GM21390 (cell line): Measurements from ENCODE around the gene SRSF4.

Experiments
- ATAC-seq: cut with Tn5 transposase; IDR thresholded peaks from one replicate; pipeline ENCODE4 v1.9.1; 2021; ENCODE audit not compliant: unreplicated experiment

Gene SRSF4

DNA sequence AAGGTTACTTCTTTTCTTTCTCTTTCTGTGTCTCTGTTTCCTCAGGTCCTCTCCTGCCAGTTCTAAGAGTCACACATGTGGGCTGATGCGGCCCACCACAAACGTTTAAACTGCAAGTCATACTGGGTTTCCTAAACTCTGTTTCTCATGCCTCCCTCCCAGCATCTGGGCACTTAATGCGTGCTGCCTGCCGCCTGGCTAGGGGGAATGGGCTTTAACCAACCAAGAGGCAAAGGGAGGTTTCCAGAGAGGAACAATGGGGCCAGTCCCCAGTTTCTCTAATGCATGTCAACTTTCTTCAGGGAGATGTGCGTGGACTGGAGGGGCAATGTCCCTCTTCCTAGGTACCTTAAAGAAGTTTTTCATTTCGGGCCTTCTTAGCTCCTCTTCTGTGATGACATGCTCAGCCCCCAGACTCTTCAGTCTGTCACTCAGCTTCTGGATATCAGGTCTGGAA is 19.9 kb upstream of the SRSF4 start:
- no peak for ATAC-seq

DNA sequence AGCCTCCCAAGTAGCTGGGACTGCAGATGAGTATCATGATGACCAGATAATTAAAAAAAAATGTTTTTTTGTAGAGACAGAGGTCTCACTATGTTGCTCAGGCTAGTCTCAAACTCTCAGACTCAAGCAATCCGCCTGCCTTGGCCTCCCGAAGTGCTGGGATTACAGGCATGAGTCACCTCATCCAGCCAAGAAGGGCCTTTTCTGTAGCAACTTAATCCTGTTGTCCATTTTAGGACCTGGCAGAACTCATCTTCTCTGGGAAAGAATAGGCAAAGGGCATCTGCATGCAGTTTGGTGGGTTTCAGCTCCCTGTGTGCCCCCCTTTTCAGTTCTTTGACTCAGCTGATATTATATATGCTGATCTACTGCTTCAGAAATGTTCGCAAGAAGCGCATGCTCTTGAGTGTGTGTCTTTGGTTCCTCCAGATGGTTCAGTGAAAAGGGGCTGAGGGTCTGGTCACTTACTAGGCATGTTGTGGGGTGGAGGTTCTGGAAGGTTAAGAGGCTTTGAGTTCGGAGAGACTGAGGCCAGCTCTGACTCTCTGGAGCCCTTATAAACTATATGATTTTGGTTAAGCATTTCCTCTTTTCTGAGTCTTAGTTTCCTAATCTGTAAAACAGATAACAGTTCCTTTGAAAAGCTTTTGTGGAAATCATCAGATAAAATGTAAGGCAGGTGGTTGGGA is 19.4 kb upstream of the SRSF4 start:
- no peak for ATAC-seq

DNA sequence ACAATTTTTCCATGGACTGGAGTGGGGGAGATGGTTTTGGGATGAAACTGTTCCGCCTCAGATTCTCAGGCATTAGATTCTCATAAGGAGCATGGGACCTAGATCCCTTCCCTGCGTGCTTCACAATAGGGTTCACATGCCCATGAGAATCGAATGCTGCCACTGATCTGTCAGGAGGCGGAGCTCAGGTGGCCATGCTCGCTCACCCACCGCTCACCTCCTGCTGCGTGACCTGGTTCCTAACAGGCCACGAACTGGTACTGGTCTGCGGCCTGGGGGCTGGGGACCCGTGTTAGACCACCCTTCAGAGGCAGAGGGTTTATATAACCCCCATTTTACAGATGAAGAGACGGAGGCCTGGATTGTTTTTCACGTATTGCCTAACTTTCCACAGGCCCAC is 16.3 kb upstream of the SRSF4 start:
- ATAC-seq, result no peak

DNA sequence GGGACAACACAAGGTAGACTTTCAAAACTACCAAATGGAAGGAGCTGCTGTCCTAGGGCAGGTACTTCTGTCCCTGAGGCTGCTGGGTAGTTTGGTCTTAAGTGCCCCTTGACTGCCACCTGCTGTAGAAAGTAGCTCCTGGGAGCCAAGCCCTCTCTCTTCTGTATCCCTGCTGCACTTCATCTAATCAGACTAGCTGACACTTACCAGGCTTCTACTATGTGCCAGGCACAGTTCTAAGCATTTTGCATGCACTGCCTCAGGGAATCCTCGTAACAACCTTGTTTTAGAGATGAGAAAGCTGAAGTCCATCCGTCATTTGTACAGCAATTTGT is 15.9 kb upstream of the SRSF4 start:
- ATAC-seq, result no peak

DNA sequence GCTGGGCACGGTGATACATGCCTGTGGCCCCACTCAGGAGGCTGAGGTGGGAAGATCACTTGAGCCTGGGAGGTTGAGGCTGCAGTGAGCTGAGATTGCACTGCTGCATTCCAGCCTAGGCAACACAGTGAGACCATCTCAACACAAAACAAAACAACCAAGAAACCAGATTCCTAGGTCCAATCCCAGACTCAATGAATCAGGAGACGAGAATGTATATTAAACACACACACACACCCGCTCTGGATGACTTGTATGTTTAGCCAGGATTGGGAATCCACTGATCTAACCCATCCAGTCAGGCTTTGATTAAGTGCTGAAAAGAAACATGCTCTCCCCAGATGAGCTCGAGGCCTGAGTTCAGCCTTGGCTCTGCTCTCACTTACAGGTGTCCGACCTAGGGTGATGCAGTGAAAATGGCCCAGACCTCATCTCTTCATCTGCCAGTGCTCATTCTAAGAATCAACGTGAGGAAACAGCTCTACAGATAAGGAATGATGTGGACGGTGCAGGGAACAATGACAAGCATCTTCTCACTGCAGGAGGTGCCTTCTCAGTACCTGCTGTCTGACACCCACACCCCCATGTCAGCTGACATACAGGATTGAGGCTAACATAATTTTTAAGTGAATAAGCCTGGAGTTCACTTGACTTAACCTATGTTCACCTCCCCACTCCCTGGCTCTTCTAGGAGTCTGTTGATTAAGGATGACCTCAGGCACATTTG is 15.3 kb upstream of the SRSF4 start:
- ATAC-seq, result no peak

DNA sequence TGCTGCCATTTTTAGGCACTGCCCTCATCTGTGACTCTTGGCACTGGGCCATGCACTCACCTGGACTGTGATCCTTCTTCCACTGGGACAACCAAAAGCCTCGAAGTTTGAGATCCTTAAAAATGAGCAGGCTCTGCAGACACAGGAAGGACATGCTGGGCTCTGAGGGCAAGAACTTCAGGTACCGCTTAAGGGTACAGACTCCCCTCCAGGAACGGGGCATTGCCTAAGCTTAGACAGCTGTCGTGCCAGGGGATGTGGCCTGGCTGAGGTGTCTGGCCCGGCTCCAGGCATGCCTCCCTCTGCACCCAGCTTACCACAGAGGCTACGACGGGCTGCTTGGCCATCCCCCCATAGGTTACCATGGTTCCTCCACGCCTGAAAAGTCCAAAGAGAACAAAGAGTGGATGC is 14.2 kb upstream of the SRSF4 start:
- ATAC-seq, result no peak

DNA sequence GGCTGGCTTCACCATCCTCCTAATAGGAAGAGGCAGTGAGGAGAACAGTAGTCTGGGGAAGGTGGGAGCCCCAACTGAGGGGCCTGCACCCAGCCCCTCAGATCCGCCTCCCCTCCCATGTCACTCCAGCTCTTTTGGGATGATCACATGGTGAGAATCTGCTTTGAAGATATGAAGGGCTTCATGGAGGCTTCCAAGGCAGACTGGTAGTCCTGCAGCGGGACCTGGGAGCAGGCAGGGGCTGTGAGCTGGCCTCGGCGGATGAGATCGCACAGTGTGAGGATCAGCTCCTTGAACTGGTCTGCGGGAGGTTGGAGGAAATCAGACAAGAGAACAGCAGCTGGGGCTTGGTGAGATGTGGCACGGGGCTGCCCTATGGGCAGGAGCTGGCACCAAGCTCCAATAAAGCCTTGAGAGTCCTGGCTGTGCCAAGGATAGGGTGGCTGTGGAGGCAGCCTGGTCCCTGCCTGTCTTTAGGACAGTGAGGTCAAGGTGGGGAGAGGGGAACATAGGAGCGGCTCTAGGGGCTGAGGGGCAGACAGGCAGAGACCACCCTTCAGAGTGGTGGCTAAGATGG is 12.3 kb upstream of the SRSF4 start:
- ATAC-seq, result no peak

DNA sequence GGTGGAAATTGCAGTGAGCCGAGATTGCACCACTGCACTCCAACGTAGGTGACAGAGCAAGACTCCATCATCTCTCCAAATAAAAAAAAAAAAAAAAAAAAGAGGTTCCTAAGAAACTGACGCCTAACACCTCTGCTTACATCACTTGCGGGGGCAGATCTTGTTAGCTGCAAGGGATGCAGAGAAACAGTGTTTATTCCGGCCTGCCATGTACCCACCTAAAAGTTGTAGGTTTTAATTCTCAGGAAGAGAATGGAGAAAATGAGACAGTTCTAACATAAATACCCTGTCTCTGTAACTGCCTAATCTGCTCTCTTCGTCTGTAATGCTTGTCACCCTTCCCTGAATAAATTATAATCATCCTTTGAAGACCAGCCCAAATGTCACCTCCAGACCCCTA is 9.0 kb upstream of the SRSF4 start:
- ATAC-seq, result no peak

DNA sequence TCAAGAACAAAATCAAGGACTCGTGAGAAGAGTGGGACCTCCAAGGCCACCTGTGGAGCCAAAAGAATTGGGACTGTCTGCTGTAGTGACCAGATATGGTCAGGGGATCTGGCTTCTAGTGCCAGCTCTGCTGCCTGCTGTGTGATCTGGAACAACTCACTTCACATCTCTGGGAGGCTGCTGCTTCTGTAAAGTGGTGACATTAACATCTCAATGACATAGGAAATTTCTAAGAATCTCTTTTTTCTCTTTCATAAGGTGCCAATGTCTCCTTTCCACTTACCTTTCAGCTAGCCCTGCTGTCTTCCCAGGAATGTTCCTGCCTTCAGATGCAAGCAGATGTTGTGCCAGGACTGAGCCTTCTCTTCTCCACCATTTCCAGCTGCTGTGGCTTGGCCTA is 5.0 kb upstream of the SRSF4 start:
- ATAC-seq, result no peak

DNA sequence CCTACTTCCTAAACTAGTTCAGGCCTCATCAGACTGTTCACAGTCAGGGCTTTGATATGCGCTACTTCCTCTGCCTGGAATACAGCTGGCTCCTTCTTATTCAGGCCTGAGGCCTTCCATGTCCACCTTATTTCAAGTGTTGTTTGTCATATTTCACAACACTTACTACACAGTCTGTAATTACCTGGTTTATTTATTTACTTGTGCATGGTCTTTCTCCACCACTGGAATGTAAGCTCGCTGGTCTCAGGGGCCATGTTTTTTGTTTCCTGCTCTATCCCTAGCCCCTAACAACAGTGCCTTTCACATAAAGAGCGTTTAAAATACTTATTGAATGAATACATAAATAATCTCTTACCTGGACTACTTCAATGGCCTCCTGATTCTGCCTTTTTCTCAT is 4.6 kb upstream of the SRSF4 start:
- ATAC-seq, result no peak

DNA sequence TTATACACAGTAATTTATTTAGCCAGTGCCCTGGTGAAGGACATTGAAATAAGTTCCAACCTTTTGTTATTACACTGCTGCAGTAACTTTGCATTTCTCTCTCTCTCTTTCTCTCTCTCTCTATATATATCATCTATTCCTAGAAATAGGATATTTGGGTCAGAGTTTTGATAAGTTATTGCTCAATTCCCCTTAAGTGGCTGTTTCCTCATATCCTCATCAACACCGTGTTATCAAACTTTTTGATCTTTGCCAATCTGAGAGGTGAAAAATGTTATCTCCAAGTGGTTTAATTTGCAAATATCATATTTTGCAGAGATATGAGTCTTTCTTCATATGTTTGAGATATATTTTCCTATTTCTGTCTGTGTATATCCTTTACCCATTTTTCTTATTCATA is 1.6 kb upstream of the SRSF4 start:
- no peak for ATAC-seq

DNA sequence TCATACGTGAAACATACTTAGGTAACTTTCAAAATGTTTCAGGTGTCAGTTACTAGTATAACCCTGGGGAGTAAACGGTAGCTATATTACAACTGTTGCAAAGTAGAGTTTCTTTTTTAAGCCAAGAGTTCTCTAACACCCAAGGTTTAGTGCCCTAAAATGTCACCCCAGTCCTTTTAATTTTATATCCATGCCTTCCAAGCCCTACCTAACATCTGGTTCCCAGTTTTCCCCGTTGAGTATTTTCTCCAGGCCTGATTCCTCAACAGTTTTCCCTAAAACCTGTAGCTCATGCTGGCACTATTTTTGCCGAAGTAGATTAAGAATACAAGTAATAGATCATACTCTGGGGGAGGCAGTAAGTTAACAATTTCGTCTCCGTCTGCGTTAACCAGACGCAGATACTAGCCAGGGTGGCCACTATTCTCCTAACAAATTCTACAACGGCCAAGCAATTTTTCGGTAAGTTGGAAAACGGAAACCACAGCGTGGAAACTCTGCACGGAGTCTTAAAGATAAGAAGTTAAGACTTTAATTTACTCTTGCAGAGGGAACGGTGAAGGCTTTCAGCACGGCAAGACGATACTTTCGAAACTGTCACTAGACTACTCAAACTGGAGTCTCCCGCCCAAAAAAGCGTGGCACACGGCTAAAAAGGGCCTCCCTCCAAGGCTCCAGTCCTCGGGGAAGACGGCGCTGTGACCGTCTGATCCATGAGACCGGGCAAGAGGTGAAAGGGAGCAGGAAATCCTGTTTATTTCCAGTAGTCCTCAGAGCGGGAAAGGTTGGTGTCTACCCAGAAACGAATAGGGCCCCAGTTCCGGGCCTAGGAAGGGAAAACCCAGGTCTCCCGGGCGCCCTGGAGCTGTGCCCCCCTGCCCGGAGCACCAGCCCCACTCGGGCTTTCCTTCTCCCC is 945 bp downstream of the SRSF4 start:
- no peak for ATAC-seq

DNA sequence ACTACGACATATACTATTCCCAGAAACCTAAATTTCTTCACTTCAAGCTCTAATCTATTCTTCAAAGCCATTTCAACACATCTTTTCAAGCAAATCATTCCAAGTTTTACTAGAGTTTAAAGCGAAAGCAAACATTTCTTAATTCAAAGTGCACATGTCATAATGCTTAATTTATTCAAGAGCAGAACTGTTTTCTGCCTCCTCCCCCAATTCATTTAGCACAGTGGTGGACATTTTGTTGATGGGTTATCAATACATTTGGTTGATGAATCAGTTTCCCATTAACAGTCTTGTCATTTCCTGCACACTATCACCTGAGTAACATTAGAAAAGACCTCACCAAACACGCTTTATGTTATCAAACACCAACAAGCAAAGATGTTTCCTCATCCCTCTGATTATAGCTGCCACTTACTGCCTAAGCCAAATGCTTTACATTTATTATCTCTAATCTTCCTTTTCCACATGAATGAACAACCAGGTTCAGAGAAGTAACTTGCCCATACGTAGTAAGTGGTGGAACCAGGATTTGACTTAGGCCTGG is 2.0 kb downstream of the SRSF4 start:
- ATAC-seq, result no peak

DNA sequence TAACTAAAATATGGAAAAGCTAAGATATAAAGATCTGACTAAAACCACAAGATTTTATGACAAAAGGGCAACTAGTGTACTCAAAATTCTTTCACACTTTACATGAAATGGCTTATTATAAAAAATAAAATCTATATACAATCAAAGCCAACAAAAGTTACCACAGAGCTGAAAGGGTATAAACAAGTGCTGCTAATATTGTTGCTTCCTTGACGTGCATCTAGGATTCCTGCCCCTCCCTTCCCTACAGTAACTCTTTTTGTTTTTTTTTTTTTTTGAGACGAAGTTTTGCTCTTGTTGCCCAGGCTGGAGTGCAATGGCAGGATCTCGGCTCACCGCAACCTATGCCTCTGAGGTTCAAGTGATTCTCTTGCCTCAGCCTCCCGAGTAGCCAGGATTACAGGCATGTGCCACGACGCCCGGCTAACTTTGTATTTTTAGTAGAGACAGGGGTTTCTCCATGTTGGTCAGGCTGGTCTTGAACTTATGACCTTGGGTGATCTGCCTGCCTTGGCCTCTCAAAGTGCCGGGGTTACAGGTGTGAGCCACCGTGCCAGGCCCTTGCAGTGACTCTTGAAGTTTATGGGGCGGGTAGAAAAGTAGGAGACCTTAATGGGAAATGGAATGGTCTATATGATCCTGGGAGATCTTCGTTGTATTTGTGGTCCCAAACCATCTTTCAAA is 4.5 kb downstream of the SRSF4 start:
- ATAC-seq, result no peak

DNA sequence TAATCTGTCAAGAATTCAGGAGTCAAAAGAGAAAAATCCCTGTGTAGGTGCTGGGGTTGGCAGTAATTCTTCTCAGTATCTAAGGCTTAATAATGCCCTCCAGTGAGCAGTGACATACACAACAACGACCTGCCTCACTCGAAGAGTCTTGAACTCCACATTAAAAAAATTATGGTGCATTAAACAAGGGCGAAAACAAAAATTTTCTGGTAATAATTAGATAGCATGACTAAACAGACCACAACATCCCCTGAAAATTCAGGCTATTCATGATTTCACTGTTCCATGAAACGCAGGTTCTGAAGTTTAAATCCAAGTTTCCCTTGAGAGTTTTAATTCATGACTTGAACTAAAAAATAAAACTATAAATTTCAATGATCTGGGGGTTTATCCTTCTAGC is 5.1 kb downstream of the SRSF4 start:
- no peak for ATAC-seq

DNA sequence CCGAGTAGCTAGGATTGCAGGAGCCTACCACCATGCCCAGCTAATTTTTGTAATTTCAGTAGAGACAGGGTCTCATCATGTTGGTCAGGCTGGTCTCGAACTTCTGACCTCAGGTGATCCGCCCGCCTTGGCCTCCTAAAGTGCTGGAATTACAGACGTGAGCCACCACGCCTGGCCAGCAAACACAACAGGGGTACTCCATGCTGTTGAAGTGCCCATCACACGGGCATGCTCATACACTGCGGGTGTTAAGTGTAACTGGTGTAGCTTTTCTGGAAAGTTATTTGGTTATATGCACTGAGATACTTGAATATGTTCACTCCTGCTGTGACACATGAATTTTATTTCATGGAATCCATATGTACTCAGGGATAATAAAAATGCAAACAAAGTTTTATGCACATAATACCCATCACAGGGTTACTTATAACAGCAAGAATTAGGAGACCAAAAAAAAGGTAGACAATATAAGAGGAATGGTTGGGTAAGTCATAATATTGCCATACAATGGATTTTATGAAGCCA is 9.2 kb downstream of the SRSF4 start:
- ATAC-seq, result no peak

DNA sequence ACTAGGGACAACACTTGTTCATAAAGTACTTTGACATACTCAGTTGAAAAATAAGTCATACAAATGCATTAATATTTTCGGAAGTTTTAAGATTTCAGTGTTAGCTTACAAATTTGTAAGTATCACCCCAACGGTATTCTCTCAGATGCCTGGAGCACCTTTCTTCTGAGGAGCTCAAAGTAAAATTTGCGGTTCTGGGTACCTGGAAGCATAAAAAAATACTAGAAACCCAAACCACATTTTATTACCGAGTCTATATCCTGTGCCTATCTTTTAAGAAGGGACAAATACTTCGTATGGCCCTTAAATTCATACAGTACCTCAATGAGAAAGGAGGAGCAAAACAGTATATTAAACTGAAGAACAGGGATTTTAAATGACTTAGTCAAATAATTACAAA is 10.2 kb downstream of the SRSF4 start:
- no peak for ATAC-seq

DNA sequence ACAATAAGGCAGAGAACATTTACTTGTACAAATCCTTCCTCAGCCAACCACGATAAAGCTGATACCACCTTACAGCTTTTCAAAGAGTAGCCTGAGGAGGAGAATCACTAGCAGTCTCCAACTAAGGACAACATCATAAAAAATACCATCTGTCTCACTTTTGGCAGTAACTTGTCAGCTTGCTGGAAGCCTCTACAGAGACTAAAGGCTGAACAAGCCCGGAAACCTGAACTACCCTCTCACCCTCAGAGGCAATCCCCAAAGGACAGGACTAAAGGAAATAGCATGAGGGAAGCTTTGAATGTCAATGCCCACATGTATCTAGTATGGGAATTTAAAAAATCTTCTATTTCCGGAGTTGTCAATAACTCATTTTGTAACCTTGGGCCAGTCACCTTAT is 10.6 kb downstream of the SRSF4 start:
- no peak for ATAC-seq

DNA sequence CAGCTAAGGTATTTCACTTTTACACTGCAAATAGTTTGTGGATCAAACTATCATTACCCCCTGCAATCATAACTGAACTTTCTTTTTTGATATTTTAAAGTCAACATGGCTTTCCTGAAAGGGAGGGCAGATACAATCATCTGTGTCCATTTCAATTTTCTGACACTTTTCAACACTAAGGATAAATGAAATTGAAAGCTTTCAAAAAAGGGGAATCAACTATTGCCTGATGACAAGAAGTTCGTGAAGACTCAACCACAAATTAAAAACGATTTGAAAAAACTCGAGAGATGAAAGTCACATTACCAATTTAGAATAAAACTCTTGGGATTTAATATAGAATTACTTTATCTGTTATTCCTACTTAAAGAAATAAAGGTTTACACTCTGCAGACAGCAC is 11.7 kb downstream of the SRSF4 start:
- no peak for ATAC-seq

DNA sequence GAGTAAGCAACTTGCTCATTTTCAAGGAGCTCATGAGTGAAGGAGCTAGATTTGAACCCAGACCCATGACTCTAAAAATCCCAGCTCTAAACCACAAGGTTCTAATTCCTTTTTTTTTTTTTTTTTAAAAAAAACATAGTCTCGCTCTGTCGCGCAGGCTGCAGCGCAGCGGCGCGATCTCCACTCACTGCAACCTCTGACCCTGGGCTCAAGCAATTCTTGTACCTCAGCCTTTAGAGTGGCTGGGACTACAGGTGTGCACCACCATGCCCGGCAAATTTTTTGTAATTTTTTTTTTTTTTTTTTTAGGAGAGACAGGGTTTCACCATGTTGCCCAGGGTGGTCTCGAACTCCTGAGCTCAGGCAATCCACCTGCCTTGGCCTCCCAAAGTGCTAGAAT is 13.8 kb downstream of the SRSF4 start:
- ATAC-seq, result no peak
